ENCODE measurements around the gene HPN.
"Not testable (repeated sequence)": the region's sequence is repeated elsewhere in the genome, so short reads cannot be mapped to it uniquely, and the experiment has no call there.

Gene HPN

DNA sequence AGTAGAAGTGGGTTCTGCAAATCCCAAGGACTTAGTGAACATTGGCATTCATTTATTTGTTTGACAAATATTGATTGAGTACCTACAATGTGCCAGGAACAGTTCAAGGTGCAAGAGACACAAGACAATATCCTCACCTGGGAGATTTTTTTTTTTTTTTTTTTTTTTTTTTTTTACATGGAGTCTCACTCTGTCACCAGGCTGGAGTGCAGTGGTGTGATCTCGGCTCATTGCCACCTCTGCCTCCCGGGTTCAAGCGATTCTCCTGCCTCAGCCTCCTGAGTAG is 13.0 kb upstream of the HPN start:
- not testable (repeated sequence) for DNase-seq

DNA sequence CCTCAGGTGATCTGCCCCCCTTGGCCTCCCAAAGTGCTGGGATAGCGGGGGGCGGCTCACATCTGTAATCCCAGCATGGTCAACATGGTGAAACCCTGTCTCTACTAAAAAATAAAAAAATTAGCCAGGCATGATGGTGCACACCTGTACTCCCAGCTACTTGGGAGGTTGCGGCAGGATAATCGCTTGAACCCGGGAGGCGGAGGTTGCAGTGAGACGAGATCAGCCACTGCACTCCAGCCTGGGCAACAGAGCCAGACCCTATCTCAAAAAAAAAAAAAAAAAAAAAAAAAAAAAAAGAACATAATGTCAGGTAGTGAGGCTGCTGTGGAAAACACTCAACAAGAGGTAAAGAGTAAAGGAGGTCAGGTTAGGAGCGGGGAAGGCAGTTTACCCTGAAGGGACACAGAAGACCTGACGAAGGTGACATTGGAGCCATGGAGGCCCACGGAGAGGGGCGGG is 12.2 kb upstream of the HPN start:
- DNase-seq = not testable (repeated sequence)

DNA sequence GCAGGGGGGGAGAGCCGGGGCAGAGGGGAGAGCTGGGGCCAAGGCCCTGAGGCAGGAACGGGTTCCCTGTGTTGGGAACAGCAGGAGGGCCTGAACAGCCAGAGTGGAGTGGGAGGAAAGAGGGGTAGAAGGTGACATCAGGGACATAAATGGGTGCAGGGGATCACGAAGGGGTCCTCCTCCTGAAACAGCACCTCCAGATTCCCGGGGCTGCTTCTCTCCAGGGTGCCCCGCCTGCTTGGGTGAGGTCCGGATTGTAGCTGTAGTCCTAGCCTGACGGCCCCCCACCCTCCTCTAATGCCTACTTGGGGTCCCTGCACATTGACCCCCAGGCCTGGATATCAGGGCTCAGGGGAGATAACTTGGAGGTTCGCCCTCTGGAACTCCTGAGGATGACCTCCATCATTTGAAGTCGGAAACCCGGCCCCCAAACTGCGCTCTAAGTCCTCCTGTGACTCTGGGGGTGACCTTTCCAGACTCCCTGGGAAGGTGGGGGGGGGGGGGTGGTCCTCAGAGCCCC is 11.7 kb upstream of the HPN start:
- no peak for DNase-seq

DNA sequence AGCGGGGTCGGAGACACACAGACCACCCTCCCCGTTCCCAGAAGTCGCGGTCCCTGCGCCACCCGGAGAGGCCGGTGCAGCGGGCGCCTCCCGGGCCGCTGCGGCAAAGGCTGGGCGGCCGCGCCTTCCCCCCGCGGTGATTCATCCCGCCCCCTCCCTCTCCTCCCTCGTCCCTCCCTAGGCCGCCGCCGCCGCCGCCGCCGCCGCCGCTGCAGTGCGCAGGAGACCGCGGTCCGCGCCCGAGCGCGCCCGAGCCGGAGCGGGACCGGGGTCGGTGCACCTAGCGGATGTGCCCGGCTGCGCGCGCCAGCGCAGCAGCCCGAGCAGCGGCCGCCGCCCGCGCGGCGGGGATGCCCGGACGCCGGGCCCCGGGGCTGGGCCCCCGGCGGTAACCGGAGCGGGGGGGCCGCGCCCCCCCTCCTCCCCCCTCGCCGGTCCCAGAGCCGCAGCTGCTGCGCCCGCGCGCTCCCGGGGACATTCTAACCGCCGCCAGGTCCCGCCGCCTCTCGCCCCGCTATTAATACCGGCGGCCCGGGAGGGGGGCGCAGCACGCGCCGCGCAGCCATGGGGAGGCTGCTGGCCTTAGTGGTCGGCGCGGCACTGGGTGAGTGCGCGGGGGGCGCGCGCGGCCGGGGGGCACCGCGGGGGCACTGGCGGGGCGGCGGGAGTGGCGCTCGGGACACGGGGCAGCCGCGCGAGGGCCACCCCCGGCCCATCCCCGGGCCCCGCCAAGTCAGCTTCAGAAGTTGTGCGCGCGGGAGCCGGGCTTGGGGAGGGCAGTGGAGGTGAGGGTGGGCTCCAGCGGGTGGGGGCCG is 11.1 kb upstream of the HPN start, which contains the start of gene SCN1B:
TSS of gene SCN1B (plus strand) at position 214 of the 815 bp plus-strand sequence. CDS start at position 565, 351 bp downstream.
- DNase-seq = peak; percentile 29

DNA sequence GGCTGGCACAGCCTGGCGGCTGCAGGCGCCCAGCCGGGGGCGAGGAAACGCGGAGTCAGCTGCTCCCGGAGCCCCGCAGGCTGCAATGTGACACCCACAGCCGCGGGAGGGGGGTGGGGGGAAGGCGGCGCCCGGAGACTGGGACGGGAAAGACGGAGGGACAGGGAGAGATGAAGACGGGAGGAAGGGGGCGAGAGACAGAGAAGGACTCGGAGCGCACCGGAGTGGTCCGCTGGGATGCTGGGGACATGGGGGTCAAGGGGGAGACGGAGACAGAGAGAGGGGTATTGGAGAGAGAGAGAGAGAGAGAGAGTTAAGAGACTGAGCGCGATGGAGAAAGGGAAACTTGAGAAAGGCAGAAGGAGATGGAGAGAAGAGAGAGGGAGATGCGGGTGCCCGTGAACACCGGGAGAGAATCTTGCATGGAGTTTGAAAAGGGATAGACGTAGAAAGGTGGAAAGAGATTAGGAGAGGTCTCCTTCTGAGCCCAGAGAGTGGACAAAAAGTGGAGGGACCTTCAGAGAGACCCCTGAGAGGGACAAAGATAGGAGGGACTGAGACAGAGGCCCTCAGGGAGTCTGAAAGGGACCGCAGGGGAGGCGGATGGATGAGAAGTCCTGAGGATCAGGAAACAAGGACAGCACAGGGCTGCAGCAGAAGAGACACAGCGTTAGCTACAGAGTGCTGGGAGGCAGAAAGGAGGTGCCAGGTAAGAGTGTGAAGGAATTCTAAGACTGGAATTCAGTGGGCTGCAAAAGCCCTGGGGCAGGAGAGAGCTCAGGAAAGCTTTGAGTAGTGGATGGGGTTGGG is 10.2 kb upstream of the HPN start:
- DNase-seq = no peak

DNA sequence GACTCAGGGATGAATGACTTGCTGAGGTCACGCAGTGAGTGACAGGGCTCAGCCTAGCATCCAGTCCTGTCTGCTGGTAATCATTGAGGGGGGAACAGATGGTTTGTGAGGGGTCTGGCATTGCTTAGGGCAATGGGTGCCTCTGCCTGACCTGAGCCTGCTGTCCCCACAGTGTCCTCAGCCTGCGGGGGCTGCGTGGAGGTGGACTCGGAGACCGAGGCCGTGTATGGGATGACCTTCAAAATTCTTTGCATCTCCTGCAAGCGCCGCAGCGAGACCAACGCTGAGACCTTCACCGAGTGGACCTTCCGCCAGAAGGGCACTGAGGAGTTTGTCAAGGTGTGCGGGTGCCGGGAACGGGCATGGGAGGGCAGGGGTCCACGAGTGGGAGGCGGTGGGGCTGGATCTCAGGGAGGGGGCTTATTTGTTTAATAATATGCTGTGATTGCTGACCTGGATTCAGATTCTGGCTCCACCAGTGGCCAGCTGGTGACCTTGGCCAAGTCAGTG is 9.1 kb upstream of the HPN start:
- DNase-seq = no peak

DNA sequence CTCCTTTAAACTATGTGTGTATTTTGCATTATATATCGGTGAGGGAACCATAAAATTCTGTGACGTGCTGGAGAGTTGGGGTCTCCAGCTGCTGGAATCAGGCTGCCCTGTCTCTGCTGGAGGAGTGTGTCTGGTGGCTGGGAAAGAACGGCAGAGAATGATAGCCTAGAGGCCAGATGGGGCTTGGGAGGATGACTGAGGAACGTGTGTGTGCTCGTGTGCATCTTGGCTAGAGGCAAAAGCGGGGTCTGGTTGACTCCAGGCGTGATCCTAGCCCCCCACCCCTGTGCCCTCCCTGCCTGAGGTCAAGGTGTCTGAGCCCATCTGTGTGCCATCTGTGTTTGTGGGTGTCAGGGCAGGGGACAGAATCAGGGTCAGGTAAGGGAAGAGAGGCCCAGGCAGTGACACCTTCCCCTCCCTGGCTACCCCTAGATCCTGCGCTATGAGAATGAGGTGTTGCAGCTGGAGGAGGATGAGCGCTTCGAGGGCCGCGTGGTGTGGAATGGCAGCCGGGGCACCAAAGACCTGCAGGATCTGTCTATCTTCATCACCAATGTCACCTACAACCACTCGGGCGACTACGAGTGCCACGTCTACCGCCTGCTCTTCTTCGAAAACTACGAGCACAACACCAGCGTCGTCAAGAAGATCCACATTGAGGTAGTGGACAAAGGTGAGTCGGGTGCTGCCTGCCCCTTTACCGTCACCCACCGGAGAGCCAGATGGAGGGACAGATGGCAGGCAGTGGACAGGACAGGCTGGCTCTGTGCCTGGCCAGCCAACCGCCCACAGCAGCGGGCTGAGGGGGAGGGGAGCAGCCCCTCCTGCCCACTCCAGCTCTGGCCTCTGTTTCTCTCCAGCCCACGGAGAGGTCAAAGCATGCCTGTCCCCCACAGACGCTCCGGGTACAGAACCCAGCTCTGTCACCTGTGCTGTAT is 8.2 kb upstream of the HPN start:
- DNase-seq = no peak

DNA sequence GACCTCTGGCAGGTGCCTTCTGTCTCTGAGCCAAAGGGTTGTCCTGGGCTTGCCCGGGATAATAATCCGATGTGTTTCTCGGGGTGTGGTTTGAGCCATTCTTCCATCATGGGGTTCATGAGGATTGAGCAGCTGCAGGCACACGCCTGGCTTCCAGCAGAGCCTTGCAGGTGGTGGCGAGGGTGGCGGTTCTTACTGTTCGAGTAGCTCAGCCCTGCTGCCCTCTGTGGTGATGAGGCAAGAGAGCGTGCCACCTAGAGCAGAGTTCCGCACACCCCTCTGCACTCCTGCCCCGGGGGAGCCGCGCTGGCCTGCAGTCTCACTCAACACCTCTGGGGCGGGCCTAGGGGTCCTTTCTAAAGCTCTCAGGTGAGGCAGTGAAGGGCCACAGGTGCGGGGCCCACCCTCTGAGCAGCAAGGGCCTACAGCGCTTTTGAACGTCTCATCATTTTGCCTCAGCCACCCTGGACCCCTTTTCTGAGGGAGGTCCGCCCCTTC is 7.5 kb upstream of the HPN start:
- DNase-seq = no peak

DNA sequence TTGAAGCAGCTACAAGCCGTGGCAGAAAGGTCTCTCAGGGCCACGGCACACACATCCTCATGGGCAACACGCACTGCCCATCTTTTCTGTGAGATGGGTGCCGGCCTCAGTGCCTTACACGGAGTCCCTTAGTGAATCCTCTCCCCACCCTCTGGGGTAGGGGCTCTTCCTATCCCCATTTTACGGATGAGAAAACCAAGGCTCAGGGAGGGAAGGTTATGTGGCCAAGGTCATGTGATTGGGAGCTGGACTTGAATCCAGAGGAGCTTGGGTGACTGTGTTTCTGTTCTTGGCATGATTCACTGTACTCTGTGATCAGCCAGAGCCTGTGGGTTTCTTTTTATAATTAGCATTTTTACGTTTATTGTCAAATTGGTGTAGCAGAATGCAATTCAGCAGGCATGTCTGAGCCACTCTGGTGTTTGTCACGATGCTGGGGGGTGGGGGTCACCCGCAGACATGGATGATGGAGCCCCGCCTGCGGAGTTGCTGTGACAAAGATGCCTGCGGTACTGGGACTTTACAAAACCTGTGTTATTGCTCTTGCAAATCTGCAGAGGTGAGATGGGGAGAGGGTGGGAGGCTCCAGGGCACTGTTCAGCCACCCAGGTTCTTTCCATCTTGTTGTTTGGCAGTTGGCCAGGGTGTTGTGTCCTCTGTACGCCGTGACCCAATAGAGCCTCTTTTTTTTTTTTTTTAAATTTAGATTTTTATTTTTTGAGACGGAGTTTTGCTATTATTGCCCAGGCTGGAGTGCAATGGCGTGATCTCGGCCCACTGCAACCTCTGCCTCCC is 6.7 kb upstream of the HPN start:
- no peak for DNase-seq

DNA sequence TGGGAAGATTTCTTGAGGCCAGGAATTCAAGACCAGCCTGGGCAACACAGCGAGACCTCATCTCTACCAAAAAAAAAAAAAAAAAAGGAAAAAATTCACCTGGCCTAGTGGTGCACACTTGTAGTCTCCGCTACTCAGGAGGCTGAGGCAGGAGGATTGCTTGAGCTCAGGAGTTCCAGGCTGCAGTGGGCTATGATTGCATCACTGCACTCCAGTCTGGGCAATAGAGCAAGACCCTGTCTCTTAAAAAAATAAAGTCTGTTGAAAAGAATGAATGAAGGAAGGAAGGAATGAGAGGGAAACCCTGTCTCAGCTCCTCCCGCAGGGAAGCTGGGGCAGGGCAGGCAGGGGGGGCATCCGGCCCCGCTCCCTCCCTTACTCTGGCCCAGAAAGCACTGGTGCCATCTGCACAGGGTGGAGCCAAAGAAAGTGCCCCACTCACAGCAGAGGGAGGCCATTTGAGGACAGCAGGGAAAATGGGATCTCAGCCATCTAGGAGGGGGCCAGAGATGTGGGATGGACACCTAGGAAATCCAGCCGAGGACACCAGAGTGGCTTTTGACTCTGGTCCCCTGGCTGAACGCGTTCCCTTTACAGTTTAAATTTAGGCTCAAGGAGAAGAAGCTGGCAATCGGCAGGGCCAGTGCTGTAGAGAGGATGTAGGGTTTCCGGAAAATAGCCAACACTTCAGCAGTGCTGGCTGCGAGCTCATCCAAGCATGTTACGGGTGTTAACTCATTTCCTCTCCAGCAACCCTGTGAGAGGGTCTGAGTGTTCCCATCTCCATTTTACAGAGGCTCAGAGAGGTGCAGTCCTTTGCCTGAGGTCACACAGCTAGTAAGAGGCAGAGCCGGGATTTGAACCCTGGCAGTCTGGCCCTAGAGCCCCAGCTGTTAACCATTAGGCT is 3.6 kb upstream of the HPN start:
- no peak for DNase-seq

DNA sequence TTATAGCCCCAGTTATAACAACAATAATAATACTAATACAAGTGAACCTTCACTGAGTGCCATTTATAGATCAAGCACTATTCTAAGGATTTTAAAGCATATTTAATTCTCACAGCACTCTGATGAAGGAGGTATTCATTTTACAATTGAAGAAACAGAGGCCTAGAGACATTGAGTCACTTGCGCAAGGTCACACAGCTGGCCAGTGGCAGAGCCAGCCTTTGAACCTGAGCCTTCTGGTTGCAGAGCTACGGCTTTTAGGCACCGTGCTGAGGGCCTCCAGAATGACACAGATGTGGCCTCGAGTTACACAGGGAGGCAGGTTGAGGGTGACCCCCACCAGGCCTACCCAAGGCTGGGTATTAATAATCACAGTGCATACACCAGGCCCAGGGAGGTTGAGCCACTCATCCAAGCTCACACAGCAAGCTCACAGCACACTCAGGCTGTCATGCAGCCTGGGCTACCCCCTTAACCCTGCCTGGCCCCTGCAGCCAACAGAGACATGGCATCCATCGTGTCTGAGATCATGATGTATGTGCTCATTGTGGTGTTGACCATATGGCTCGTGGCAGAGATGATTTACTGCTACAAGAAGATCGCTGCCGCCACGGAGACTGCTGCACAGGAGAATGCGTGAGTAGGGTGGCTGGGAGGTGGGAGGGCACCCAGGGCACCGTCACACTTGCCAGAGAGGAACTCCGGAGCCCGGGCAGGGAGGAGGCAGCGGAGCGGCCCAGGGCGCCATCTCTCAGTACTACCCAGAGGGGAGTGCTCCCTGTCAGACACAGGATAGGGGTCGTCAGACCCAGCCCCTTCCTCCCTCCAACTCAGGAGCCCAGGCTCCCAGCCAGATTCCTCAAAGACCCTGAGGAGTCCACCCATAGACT is 2.7 kb upstream of the HPN start:
- no peak for DNase-seq

DNA sequence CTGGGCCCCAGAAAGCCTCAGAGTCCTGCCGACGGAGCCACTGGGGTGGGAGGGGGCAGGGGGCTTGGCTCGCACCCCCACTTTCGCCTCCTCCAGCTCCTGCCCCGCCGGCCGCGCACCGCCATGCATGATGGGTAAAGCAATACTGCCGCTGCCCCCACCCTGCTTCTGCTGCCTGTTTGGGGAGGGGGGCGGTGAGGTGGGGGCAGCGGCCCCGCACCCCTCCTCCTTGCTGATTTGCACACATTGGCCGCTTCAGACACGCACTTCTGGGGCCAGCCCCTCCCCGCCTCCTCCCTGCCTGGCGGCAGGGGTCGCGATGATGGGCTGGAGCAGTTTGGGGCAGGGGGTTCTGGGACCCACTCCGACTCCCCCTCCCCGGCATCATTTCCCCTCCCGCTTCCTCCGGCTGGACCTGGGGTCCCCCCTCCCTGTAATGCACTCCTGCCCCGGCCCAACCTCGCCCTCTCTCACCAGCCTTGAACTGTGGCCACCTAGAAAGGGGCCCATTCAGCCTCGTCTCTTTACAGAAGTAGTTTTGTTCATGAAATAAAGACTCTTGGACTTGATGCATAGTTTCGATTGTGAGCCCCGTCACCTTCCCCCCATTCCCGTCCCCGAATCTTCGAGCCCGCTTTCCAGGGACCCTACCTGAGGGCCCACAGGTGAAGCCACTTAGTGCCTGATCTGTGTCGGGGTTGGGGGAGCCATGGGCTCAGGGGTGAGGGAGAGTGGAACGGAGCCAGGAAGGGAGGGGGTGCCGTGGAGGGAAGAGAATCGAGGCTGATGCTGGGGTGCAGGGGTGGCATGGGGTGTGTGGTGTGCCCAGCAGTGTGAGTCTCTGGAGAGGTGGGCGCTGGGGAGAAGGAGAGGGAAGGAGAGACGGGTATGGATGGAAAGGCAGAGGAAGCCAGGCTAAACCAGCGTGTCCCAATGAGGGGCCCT is 1.4 kb upstream of the HPN start:
- DNase-seq = no peak

DNA sequence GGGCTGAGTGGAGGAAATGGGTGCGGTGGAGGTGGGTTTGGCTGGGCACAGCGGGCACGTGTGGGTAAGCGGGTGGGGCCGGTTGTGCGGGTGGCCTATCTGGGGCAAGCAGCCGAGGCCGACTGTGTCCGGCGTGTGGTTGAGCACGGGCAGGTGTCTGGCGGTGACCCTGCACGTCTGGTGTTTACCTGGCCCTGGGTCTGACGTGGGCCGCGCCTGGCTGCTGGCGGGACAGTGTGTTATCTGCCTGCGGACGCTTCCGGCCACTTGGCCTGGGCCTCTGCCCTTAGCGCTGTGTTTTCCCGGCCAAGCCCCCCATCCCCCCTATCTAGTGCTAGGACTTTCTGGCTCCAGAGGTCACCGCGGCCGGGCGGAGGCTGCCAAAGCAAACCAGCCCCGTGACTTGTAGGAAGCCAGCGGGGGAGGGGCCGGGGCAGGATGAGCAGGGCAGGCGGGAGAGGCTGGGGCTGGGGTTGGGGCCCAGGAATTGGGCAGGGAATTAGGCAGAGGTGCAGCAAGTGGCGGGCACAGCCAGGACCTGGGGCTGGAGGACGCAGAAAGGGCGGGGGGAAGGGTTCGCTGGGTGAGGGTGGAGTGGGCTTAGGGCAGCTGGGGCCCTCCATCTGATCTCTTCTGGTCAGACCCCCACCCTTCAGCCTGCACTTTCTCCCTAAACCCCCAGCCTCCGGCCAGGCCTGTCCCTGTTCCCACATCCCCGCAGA is 534 bp upstream of the HPN start:
- no peak for DNase-seq

DNA sequence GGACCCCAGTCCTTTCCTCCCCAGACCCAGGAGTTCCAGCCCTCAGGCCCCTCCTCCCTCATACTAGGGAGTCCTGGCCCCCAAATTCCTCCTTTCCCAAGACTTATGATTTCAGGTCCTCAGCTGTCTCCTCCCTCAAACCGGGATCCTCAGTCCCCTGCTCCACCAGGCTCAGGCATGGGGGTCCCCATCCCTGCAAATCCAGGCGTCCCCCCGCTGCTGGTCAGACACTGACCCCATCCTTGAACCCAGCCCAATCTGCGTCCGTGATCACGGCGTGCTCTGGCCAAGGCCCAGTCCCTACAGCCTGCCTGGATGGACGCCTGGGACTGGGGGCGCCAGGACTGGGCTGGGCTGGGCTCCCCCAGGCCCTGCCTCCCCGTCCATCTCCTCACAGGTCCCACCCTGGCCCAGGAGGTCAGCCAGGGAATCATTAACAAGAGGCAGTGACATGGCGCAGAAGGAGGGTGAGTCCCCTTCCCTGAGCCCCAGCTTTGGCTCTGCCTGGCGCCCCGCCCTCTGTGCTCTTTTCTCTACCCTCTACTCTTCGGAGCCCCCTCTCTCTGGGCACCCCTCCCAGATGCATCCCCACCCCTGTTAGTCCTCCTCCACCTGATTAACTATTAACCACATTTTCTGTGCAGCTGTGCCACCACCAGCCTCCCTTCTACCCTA is 672 bp downstream of the HPN start:
- no peak for DNase-seq

DNA sequence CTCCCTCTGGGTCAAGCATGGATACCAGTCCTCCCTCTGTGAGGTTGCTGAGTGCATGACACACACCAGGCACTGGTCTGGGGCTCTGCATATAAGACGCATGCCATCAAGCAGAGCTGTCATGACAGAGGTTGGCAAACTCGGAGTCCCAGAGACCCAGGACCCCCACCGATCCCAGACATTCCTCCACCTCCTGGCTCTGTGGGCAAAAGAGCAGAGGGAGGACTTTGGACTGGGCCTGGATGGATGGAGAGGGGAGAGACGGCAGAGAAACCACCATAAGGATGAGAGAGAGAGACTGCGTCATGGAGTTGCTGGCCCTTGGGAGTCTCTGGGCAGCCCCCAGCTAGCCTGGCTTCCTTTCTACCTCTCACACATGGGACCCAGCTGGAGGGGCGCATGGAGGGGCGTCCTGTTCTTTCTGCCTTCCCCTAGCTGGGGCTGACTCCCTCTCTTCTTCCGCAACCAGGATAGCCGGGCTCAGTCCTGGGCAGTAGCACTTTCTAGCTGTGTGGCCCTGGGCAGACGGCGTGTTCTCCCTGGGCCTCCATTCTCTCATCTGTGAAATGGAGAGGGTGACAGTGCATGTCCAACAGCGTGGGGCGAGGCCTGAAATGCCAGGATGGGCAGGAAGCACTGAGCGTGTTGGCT is 1.6 kb downstream of the HPN start:
- no peak for DNase-seq

DNA sequence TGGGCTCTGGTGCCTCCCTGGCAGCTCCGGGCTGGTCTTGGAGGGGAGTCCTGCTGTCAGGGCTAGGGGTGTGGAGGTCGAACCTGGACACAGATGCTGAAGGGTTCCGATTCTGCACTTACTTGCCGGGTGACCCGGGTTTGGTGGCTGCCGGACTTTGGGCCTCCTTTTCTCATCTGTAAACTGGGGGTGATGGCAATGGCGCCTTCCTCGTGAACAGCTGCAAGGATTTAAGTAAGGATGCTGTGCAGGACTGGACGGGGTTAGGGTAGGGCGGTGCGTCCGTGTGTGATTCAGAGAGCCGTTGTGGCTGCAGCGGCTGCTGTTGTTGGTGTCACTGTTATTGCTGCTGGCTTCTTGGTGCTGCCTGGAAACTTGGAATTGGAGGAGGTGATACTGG is 2.4 kb downstream of the HPN start:
- DNase-seq = no peak

Data from NCI-H510A (cell line).